H1 (cell line): ENCODE measurements around the gene KRT72. TPM values are rescaled to one million over a fixed set of nuclear protein-coding genes. Genes with fewer than 3 reads are reported as not detected.

Experiments used
- CTCF ChIA-PET: fragments of 300-600 bp; sonication (Branson Sonifier 250); formaldehyde crosslinking; loops from one replicate; lab custom pipeline; 2021; ENCODE audit not compliant: partially characterized antibody; lab: Charles Lee
- POLR2A ChIA-PET: fragments of 300-600 bp; sonication (Branson Sonifier 250); formaldehyde crosslinking; loops from one replicate; lab custom pipeline; 2021; ENCODE audit warnings: inconsistent platforms; ENCODE audit not compliant: partially characterized antibody; lab: Charles Lee
- DNase-seq, 2 experiments: peaks; one replicate each; pipeline versions ENCODE4 v3.0.0 to v3.0.0-alpha.2; 2010 to 2022; ENCODE audit warnings: low spot score in 2 of 2, low read depth in 1 of 2, mixed read lengths in 1 of 2
- FAIRE-seq: peaks from 2 replicates; lab custom pipeline; 2011; peaks lifted over from hg19 to GRCh38; lab: Jason Lieb, UNC
- H2AFZ ChIP-seq: 2 replicates; pipeline ENCODE4 v1.8.1; 2012; ENCODE audit warnings: low read length, inconsistent platforms
- H2AK5ac ChIP-seq: 2 replicates; pipeline ENCODE4 v1.6.1; 2013; ENCODE audit warnings: low read depth, low read length
- H2BK120ac ChIP-seq: replicated peaks from 2 replicates; pipeline ENCODE3; 2013; ENCODE audit warnings: low read depth, low read length, inconsistent platforms
- H2BK12ac ChIP-seq: 2 replicates; pipeline ENCODE4 v1.6.1; 2013; ENCODE audit warnings: low read depth, low read length
- H2BK15ac ChIP-seq: 2 replicates; pipeline ENCODE4 v1.6.1; 2013; ENCODE audit warnings: low read length
- H2BK20ac ChIP-seq: 2 replicates; pipeline ENCODE4 v1.6.1; 2013; ENCODE audit warnings: low read length
- H2BK5ac ChIP-seq: 2 replicates; pipeline ENCODE4 v1.6.1; 2013; ENCODE audit warnings: low read depth, low read length
- H3K14ac ChIP-seq: 2 replicates; pipeline ENCODE4 v1.6.1; 2013; ENCODE audit warnings: inconsistent platforms; ENCODE audit not compliant: insufficient read length
- H3K18ac ChIP-seq: 2 replicates; pipeline ENCODE4 v1.6.1; 2013; ENCODE audit warnings: low read length; ENCODE audit errors: extremely low read depth
- H3K23ac ChIP-seq: 2 replicates; pipeline ENCODE4 v1.6.1; 2013; ENCODE audit warnings: inconsistent platforms; ENCODE audit not compliant: insufficient read length
- H3K23me2 ChIP-seq: 2 replicates; pipeline ENCODE4 v1.6.1; 2013; ENCODE audit warnings: low read depth, low read length
- H3K27ac ChIP-seq: 2 replicates; pipeline ENCODE4 v1.6.1; 2011; ENCODE audit warnings: low read depth, low read length, inconsistent platforms
- H3K27me3 ChIP-seq, 4 experiments: replicated peaks in 1 of 4; 1 replicate in 1 of 4; 2 replicates in 3 of 4; pipeline versions ENCODE4 v1.6.1 to v1.8.1; 2011 to 2013; ENCODE audit warnings: low read length in 3 of 4, mild to moderate bottlenecking in 3 of 4, inconsistent platforms in 2 of 4, mixed read lengths in 2 of 4, moderate library complexity in 1 of 4; ENCODE audit not compliant: control insufficient read depth in 3 of 4, insufficient read depth in 3 of 4; ENCODE audit errors: extremely low read depth in 1 of 4
- H3K36me3 ChIP-seq, 4 experiments: 2 replicates each; pipeline versions ENCODE4 v1.6.1 to v1.8.1; 2011 to 2013; ENCODE audit warnings: mild to moderate bottlenecking in 4 of 4, low read length in 3 of 4, moderate library complexity in 2 of 4, control low read depth in 1 of 4, inconsistent platforms in 1 of 4; ENCODE audit not compliant: insufficient read depth in 4 of 4, control insufficient read depth in 2 of 4
- H3K4ac ChIP-seq: replicated peaks from 2 replicates; pipeline ENCODE3; 2013; ENCODE audit warnings: low read length, low read depth, mixed read lengths, inconsistent platforms; ENCODE audit not compliant: insufficient read length
- H3K4me1 ChIP-seq, 4 experiments: replicated peaks in 1 of 4; 1 replicate in 1 of 4; 2 replicates in 3 of 4; pipeline versions ENCODE4 v1.6.1 to v1.8.1; 2011 to 2013; ENCODE audit warnings: low read length in 3 of 4, inconsistent platforms in 2 of 4, mixed read lengths in 1 of 4; ENCODE audit not compliant: insufficient read depth in 4 of 4, control insufficient read depth in 3 of 4
- H3K4me2 ChIP-seq, 2 experiments: 2 replicates each; pipeline versions ENCODE4 v1.6.1 to v1.8.1; 2011 to 2013; ENCODE audit warnings: low read depth in 2 of 2, low read length in 2 of 2, control low read depth in 1 of 2, inconsistent platforms in 1 of 2, mild to moderate bottlenecking in 1 of 2; ENCODE audit not compliant: insufficient read depth in 1 of 2
- H3K4me3 ChIP-seq, 4 experiments: fragments of 200-600, 300-600 bp in 1 of 4; sonication (generic), shearing (Covaris generic), sonication (Bioruptor Twin) in 1 of 4; 2 replicates each; pipeline versions ENCODE4 v1.5.1 to v1.8.1; 2011 to 2016; ENCODE audit warnings: low read length in 4 of 4, low read depth in 3 of 4, control low read depth in 2 of 4, inconsistent platforms in 2 of 4, mild to moderate bottlenecking in 2 of 4, mixed read lengths in 1 of 4, moderate library complexity in 1 of 4; ENCODE audit not compliant: insufficient read depth in 2 of 4; ENCODE audit errors: extremely low read depth in 1 of 4
- H3K56ac ChIP-seq: replicated peaks from 2 replicates; pipeline ENCODE3; 2013; ENCODE audit warnings: low read depth, mild to moderate bottlenecking, mixed read lengths, low read length, inconsistent platforms; ENCODE audit not compliant: insufficient read length
- H3K79me1 ChIP-seq: 2 replicates; pipeline ENCODE4 v1.6.1; 2013; ENCODE audit warnings: low read depth, low read length, control low read depth
- H3K79me2 ChIP-seq, 2 experiments: 2 replicates each; pipeline versions ENCODE4 v1.6.1 to v1.8.1; 2012 to 2013; ENCODE audit warnings: low read length in 2 of 2, mild to moderate bottlenecking in 2 of 2, inconsistent platforms in 1 of 2; ENCODE audit not compliant: insufficient read depth in 2 of 2, control insufficient read depth in 1 of 2
- H3K9ac ChIP-seq, 4 experiments: replicated peaks in 1 of 4; 1 replicate in 1 of 4; 2 replicates in 3 of 4; pipeline versions ENCODE4 v1.6.1 to v1.8.1; 2011 to 2013; ENCODE audit warnings: low read depth in 3 of 4, low read length in 3 of 4, control low read depth in 2 of 4, mild to moderate bottlenecking in 2 of 4, moderate library complexity in 2 of 4, inconsistent platforms in 1 of 4; ENCODE audit errors: extremely low read depth in 1 of 4
- H3K9me3 ChIP-seq, 2 experiments: 2 replicates each; pipeline versions ENCODE4 v1.6.1 to v1.8.1; 2012 to 2013; ENCODE audit warnings: mild to moderate bottlenecking in 2 of 2, moderate library complexity in 2 of 2, control low read depth in 1 of 2, inconsistent platforms in 1 of 2, low read depth in 1 of 2, low read length in 1 of 2, mixed read lengths in 1 of 2; ENCODE audit not compliant: insufficient read depth in 2 of 2
- H4K20me1 ChIP-seq, 2 experiments: replicated peaks in 1 of 2; 2 replicates each; pipeline versions ENCODE3 to v1.8.1; 2011 to 2013; ENCODE audit warnings: inconsistent platforms in 2 of 2, low read length in 2 of 2, mild to moderate bottlenecking in 1 of 2; ENCODE audit not compliant: insufficient read depth in 2 of 2, control insufficient read depth in 1 of 2
- H4K5ac ChIP-seq: 2 replicates; pipeline ENCODE4 v1.6.1; 2013; ENCODE audit warnings: low read length, low read depth, mixed read lengths, inconsistent platforms; ENCODE audit not compliant: insufficient read length
- H4K8ac ChIP-seq: 2 replicates; pipeline ENCODE4 v1.8.0; 2013; ENCODE audit warnings: mild to moderate bottlenecking, moderate library complexity, low read length, inconsistent platforms; ENCODE audit not compliant: insufficient read depth; ENCODE audit errors: extremely low read depth
- H4K91ac ChIP-seq: replicated peaks from 2 replicates; pipeline ENCODE3; 2013; ENCODE audit warnings: low read length, mixed read lengths, inconsistent platforms; ENCODE audit not compliant: insufficient read length
- BRCA1 ChIP-seq: IDR thresholded peaks from 2 replicates; pipeline ENCODE4 v1.6.1; 2012; ENCODE audit warnings: low read depth, low read length, improper control_type of control experiment
- CBX8 ChIP-seq: fragments of 300-800, 300-1000 bp; sonication (generic); IDR thresholded peaks from 2 replicates; pipeline ENCODE4 v1.7.1; 2016; ENCODE audit warnings: low read depth, low read length, borderline replicate concordance
- HDAC6 ChIP-seq: IDR thresholded peaks from one replicate; pipeline ENCODE4 v1.7.1; 2012; ENCODE audit warnings: low read depth, mild to moderate bottlenecking, inconsistent platforms, low read length, moderate library complexity
- JUND ChIP-seq: IDR thresholded peaks from 2 replicates; pipeline ENCODE4 v1.6.1; 2011; ENCODE audit warnings: mild to moderate bottlenecking, improper control_type of control experiment, low read length
- KDM4A ChIP-seq: IDR thresholded peaks from one replicate; pipeline ENCODE4 v1.7.1; 2012; ENCODE audit warnings: low read depth, mild to moderate bottlenecking, moderate library complexity, low read length, inconsistent platforms; ENCODE audit not compliant: severe bottlenecking
- NRF1 ChIP-seq: IDR thresholded peaks from 2 replicates; pipeline ENCODE4 v1.6.1; 2011; ENCODE audit warnings: mild to moderate bottlenecking, low read depth, low read length, improper control_type of control experiment
- POLR2A ChIP-seq, 2 experiments: IDR thresholded peaks; 1 replicate in 1 of 2; 2 replicates in 1 of 2; pipeline ENCODE4 v1.6.1; 2011; ENCODE audit warnings: low read depth in 2 of 2, low read length in 2 of 2, mild to moderate bottlenecking in 2 of 2; ENCODE audit errors: control extremely low read depth in 1 of 2
- POU5F1 ChIP-seq: IDR thresholded peaks from 2 replicates; pipeline ENCODE4 v1.6.1; 2011; ENCODE audit warnings: low read depth, mild to moderate bottlenecking, low read length, moderate library complexity
- SIRT6 ChIP-seq: IDR thresholded peaks from one replicate; pipeline ENCODE4 v1.7.1; 2012; ENCODE audit warnings: low read length, inconsistent platforms
- SRF ChIP-seq: IDR thresholded peaks from 2 replicates; pipeline ENCODE4 v1.6.1; 2011; ENCODE audit warnings: mild to moderate bottlenecking, low read depth, low read length, moderate library complexity
- TAF1 ChIP-seq: IDR thresholded peaks from 2 replicates; pipeline ENCODE4 v1.6.1; 2011; ENCODE audit warnings: mild to moderate bottlenecking, low read depth, low read length
- TBP ChIP-seq: IDR thresholded peaks from 2 replicates; pipeline ENCODE4 v1.6.1; 2011; ENCODE audit warnings: low read depth, low read length, improper control_type of control experiment
- TEAD4 ChIP-seq: IDR thresholded peaks from 2 replicates; pipeline ENCODE4 v1.6.1; 2012; ENCODE audit warnings: low read depth, low read length, inconsistent platforms, mixed read lengths
- ZNF274 ChIP-seq: IDR thresholded peaks from 2 replicates; pipeline ENCODE4 v1.7.0; 2012; ENCODE audit warnings: low read length, borderline replicate concordance; ENCODE audit errors: extremely low read depth
- WGBS, 2 experiments: shearing (Covaris generic) in 1 of 2; methylation state at CpG; one replicate each; pipeline versions ENCODE4 v1.1.6 to v1.1.7; 2013 to 2015; ENCODE audit warnings: low lambda C conversion rate in 2 of 2, mixed read lengths in 2 of 2, inconsistent platforms in 1 of 2, low coverage in 1 of 2, missing lambda C conversion rate in 1 of 2; ENCODE audit not compliant: insufficient replicate concordance in 2 of 2, insufficient coverage in 1 of 2, insufficient read length in 1 of 2; ENCODE audit errors: extremely low coverage in 1 of 2, missing lambda C conversion rate in 1 of 2; 5-methylcytosine and 5-hydroxymethylcytosine counted together
- polyA plus RNA-seq, 7 experiments: library from polyadenylated mRNA; depleted of rRNA in 3 of 7; stranded (reverse) in 5 of 7; unstranded in 2 of 7; fragments of >200 nt in 5 of 7; fragments of 200-250 nt in 2 of 7; gene quantifications; 1 replicate in 5 of 7; 2 replicates in 1 of 7; 4 replicates in 1 of 7; pipeline versions ENCODE4 v1.2.1 to v1.2.3, GENCODE V29; 2011 to 2013; ENCODE audit warnings: missing spikeins in 2 of 7, mixed read lengths in 2 of 7
- total RNA-seq: library from RNA; stranded (reverse); fragmentation: NEBNext Ultra II Directional; extraction: Animal tissue kit (Norgen Biotek cat#: 25700); gene quantifications from 2 replicates; pipeline ENCODE4 v1.2.1, GENCODE V29; 2021

Gene KRT72
- total and polyA plus RNA-seq, 2 of the 8 experiments (the other 6 are each of a cell fraction or from before 2014, with no cell fraction given): not detected

- FAIRE-seq (no peak), DNase-seq (no peak)
- no peak overlapping the region for H3K18ac ChIP-seq
- no peaks in the 10 kb centered on the region for H4K20me1 ChIP-seq
- TF ChIP-seq HDAC6: no peak
- no peak for TF ChIP-seq TAF1
- no peak for TF ChIP-seq SIRT6
- no peak for TF ChIP-seq KDM4A
- no peak for TF ChIP-seq SRF
- TF ChIP-seq POLR2A (IDR thresholded peaks at IDR 0.05; ENCODE audit: control extremely low read depth in 1 of 2, low read depth in 2 of 2, low read length in 2 of 2): no peak
- no peak for TF ChIP-seq JUND
- no peak for TF ChIP-seq CBX8
- no peak for TF ChIP-seq BRCA1
- no peak for TF ChIP-seq POU5F1
- TF ChIP-seq TBP: no peak
- no peak for TF ChIP-seq NRF1
- TF ChIP-seq TEAD4: no peak
- TF ChIP-seq ZNF274: no peak
- no peak overlapping the region for H2AFZ ChIP-seq
- no peaks in the 10 kb centered on the region for H3K79me2 ChIP-seq
- H4K5ac ChIP-seq: no peak overlapping the region
- no peak overlapping the region for H2AK5ac ChIP-seq
- no peaks in the 10 kb centered on the region for H3K27me3 ChIP-seq
- no peak overlapping the region for H3K27ac ChIP-seq
- H3K4me1 ChIP-seq: no peaks in the 10 kb centered on the region
- no peaks in the 10 kb centered on the region for H3K79me1 ChIP-seq
- no peak overlapping the region for H3K4ac ChIP-seq
- H4K8ac ChIP-seq: no peak overlapping the region
- no peak overlapping the region for H3K4me2 ChIP-seq
- H3K9ac ChIP-seq: no peak overlapping the region
- POLR2A ChIA-PET: no interaction called here
- WGBS, 2 experiments: 83% methylated on average over 1 of the region's 1 CpG; no CpG with 5 or more reads in 1 of the 2 experiments
- no peak overlapping the region for H3K4me3 ChIP-seq
- H2BK12ac ChIP-seq: no peak overlapping the region
- H2BK20ac ChIP-seq: no peak overlapping the region
- H3K23ac ChIP-seq: no peak overlapping the region
- no peak overlapping the region for H3K14ac ChIP-seq
- no peak overlapping the region for H4K91ac ChIP-seq
- H2BK120ac ChIP-seq: no peak overlapping the region
- CTCF ChIA-PET: interaction anchor here (1.1 to 23.2 kb wide), 11 partner anchors 14 to 405 kb away, joined by 3 to 502 read pairs (median 13); no protein-coding TSS in a partner anchor
- H3K36me3 ChIP-seq: no peaks in the 10 kb centered on the region
- H2BK15ac ChIP-seq: no peak overlapping the region
- no peaks in the 10 kb centered on the region for H3K9me3 ChIP-seq
- H3K23me2 ChIP-seq: no peaks in the 10 kb centered on the region
- no peak overlapping the region for H2BK5ac ChIP-seq
- H3K56ac ChIP-seq: no peak overlapping the region
These were observed 20.8 kb downstream of the KRT72 start for GRCh38 chr12:52580496-52580895.
